HG03354 (cell line): ENCODE results near the gene ABHD2.

ENCODE experiments used
- ATAC-seq: cut with Tn5 transposase; IDR thresholded peaks from one replicate; pipeline ENCODE4 v1.9.1; 2021; ENCODE audit warnings: mild to moderate bottlenecking; ENCODE audit not compliant: unreplicated experiment, poor library complexity, severe bottlenecking

ABHD2 gene

GRCh38 chr15:89179966-89180875 is 92.0 kb downstream of the ABHD2 start:
- no peak for ATAC-seq

GRCh38 chr15:89184357-89184756 is 96.1 kb downstream of the ABHD2 start:
- ATAC-seq: no peak

GRCh38 chr15:89184886-89185526 is 96.8 kb downstream of the ABHD2 start:
- ATAC-seq: no peak

GRCh38 chr15:89186803-89187202 is 98.5 kb downstream of the ABHD2 start:
- no peak for ATAC-seq

GRCh38 chr15:89187301-89187985 is 99.2 kb downstream of the ABHD2 start:
- no peak for ATAC-seq

GRCh38 chr15:89187986-89188514 is 99.8 kb downstream of the ABHD2 start:
- no peak for ATAC-seq

GRCh38 chr15:89192136-89192535 is 103.9 kb downstream of the ABHD2 start:
- ATAC-seq: no peak

- ATAC-seq: no peak
Measured at GRCh38 chr15:89192766-89193165, 104.5 kb downstream of the ABHD2 start.

- ATAC-seq: no peak
Measured at GRCh38 chr15:89194608-89195007, 106.4 kb downstream of the ABHD2 start.

GRCh38 chr15:89195836-89196235 is 107.6 kb downstream of the ABHD2 start:
- ATAC-seq: no peak

- ATAC-seq: no peak
Measured at GRCh38 chr15:89196241-89196640, 108.0 kb downstream of the ABHD2 start.

- ATAC-seq: no peak
Measured at GRCh38 chr15:89196994-89197393, 108.7 kb downstream of the ABHD2 start.

GRCh38 chr15:89197503-89197971 is 109.3 kb downstream of the ABHD2 start:
- no peak for ATAC-seq

- ATAC-seq: no peak
Measured at GRCh38 chr15:89198196-89198595, 109.9 kb downstream of the ABHD2 start.

GRCh38 chr15:89198934-89199333 is 110.7 kb downstream of the ABHD2 start:
- ATAC-seq: no peak

- no peak for ATAC-seq
Measured at GRCh38 chr15:89199746-89200145, 111.5 kb downstream of the ABHD2 start.

GRCh38 chr15:89200182-89200581 is 111.9 kb downstream of the ABHD2 start:
- ATAC-seq: no peak

GRCh38 chr15:89201465-89202005 is 113.3 kb downstream of the ABHD2 start:
- no peak for ATAC-seq

GRCh38 chr15:89203705-89204273 is 115.5 kb downstream of the ABHD2 start:
- ATAC-seq: no peak
